ENCODE data around the gene CPNE9. TPM values are rescaled to one million over a fixed set of nuclear protein-coding genes. Genes with fewer than 3 reads are reported as not detected.

CPNE9 gene
- polyA plus RNA-seq (2012; ENCODE audit: insufficient read depth, insufficient read length, low read depth), result 0.31 TPM

- Histone ChIP-seq H3K4me3 (ENCODE audit: low read depth, low read length) (peak within 1 kb of the TSS; percentile 57), H3K4me1 (no peaks in the 10 kb centered on the region), H3K9me3 (no peaks in the 10 kb centered on the region), H3K27me3 (no peaks in the 10 kb centered on the region), H3K36me3 (no peaks in the 10 kb centered on the region)
- DNase-seq, result peak; percentile 44
- no peak for TF ChIP-seq CTCF (IDR thresholded peaks at IDR 0.05; ENCODE audit: low read depth, low read length)
Observed at GRCh38 chr3:9703736-9704346, at the start of gene CPNE9. CPNE9 (plus strand) TSS chr3:9703833; CDS start chr3:9703997, 164 bp downstream.

GRCh38 chr3:9659849-9660248 is 43.8 kb upstream of the CPNE9 start:
- Histone ChIP-seq H3K9me3 (no peaks in the 10 kb centered on the region), H3K36me3 (no peaks in the 10 kb centered on the region)
- DNase-seq, result no peak

GRCh38 chr3:9660972-9661371 is 42.7 kb upstream of the CPNE9 start:
- Histone ChIP-seq H3K4me3 (ENCODE audit: low read depth, low read length) (no peak overlapping the region), H3K9me3 (no peaks in the 10 kb centered on the region), H3K36me3 (no peaks in the 10 kb centered on the region), H3K4me1 (no peaks in the 10 kb centered on the region), H3K27me3 (no peaks in the 10 kb centered on the region)
- no peak for DNase-seq
- no peak for TF ChIP-seq CTCF (IDR thresholded peaks at IDR 0.05; ENCODE audit: low read depth, low read length)

More at GRCh38 chr3:9659849-9660248, 43.8 kb upstream of the CPNE9 start:
- no peaks in the 10 kb centered on the region for H3K27me3 ChIP-seq
- H3K4me3 ChIP-seq (ENCODE audit: low read depth, low read length), result no peak overlapping the region
- TF ChIP-seq CTCF (IDR thresholded peaks at IDR 0.05; ENCODE audit: low read depth, low read length), result no peak
- no peaks in the 10 kb centered on the region for H3K4me1 ChIP-seq

GRCh38 chr3:9664119-9664751 is 39.4 kb upstream of the CPNE9 start:
- H3K36me3 ChIP-seq, result no peaks in the 10 kb centered on the region
- DNase-seq, result no peak
- H3K4me1 ChIP-seq, result no peaks in the 10 kb centered on the region

GRCh38 chr3:9666704-9667445 is 36.8 kb upstream of the CPNE9 start:
- Histone ChIP-seq H3K4me1 (no peaks in the 10 kb centered on the region), H3K9me3 (no peaks in the 10 kb centered on the region), H3K4me3 (ENCODE audit: low read depth, low read length) (no peak overlapping the region), H3K27me3 (no peaks in the 10 kb centered on the region), H3K36me3 (no peaks in the 10 kb centered on the region; the same call in 1 of the 2 replicates)
- TF ChIP-seq CTCF (IDR thresholded peaks at IDR 0.05; ENCODE audit: low read depth, low read length), result no peak
- DNase-seq, result no peak

More at GRCh38 chr3:9664119-9664751, 39.4 kb upstream of the CPNE9 start:
- H3K4me3 ChIP-seq (ENCODE audit: low read depth, low read length), result no peak overlapping the region
- no peaks in the 10 kb centered on the region for H3K27me3 ChIP-seq
- no peak for TF ChIP-seq CTCF (IDR thresholded peaks at IDR 0.05; ENCODE audit: low read depth, low read length)
- H3K9me3 ChIP-seq, result no peaks in the 10 kb centered on the region
